Body of pancreas (tissue), 4 donors: ENCODE measurements around the gene MYCBPAP.

ENCODE experiments used
- POLR2A ChIP-seq, 3 donors: fragments of 450-650 bp; IDR thresholded peaks; one replicate each; pipeline ENCODE4 v1.6.1; 2016; ENCODE audit warnings: antibody characterized with exemption in 3 of 3, mild to moderate bottlenecking in 2 of 3
- TF ChIP-seq, protein P1 (sequence below), 7 experiments: fragments of 450-650 bp in 4 of 7; fragments of 200-600 bp in 3 of 7; sonication (generic) in 3 of 7; IDR thresholded peaks; one replicate each; pipeline ENCODE4 v1.5.1; 2016 to 2019; ENCODE audit warnings: antibody characterized with exemption in 7 of 7

DNA sequence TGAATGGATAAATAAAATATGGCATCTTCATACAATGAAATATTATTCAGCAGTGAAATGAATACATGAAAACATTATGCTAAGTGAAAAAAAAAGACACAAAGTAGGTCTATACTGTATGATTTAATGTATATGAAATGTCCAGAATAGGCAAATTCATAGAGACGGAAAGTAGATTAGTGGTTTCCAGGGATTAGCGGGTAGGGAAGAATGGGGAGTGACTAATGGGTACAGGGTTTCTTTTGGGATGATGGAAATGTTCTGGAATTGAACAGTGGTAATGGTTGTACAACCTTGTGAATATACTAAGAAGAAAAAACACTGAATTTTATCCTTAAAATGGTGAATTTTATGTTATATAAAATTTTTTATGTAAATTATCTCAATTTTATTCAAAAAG, 8.5 kb upstream of the MYCBPAP start:
- TF ChIP-seq POLR2A (IDR thresholded peaks at IDR 0.05): no peak
- TF ChIP-seq, protein P1, sequence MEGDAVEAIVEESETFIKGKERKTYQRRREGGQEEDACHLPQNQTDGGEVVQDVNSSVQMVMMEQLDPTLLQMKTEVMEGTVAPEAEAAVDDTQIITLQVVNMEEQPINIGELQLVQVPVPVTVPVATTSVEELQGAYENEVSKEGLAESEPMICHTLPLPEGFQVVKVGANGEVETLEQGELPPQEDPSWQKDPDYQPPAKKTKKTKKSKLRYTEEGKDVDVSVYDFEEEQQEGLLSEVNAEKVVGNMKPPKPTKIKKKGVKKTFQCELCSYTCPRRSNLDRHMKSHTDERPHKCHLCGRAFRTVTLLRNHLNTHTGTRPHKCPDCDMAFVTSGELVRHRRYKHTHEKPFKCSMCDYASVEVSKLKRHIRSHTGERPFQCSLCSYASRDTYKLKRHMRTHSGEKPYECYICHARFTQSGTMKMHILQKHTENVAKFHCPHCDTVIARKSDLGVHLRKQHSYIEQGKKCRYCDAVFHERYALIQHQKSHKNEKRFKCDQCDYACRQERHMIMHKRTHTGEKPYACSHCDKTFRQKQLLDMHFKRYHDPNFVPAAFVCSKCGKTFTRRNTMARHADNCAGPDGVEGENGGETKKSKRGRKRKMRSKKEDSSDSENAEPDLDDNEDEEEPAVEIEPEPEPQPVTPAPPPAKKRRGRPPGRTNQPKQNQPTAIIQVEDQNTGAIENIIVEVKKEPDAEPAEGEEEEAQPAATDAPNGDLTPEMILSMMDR (IDR thresholded peaks at IDR 0.05): no peak
